Heart left ventricle (tissue), 16 donors: Measurements from ENCODE around the gene CERS1. TPM values are rescaled to one million over a fixed set of nuclear protein-coding genes. Genes with fewer than 3 reads are reported as not detected.

Source experiments
- ATAC-seq, 4 donors: fragments of 200-7000 bp; cut with Tn5 transposase; one replicate each; pipeline ENCODE4 v1.9.1; 2020 to 2022; ENCODE audit warnings: moderate library complexity in 4 of 4, mild to moderate bottlenecking in 3 of 4, moderate number of reproducible peaks in 1 of 4
- DNase-seq, 5 donors: peaks; one replicate each; pipeline ENCODE4 v3.0.0-alpha.2; 2020
- H3K27ac ChIP-seq, 12 donors: fragments of 200-600 bp; sonication (generic) in 4 of 12; one replicate each; pipeline versions ENCODE4 v1.5.0 to v1.8.0; 2016 to 2022; ENCODE audit warnings: mild to moderate bottlenecking in 2 of 12
- H3K27me3 ChIP-seq, 9 donors: fragments of 200-600 bp; sonication (generic) in 2 of 9; one replicate each; pipeline versions ENCODE4 v1.5.1 to v1.8.0; 2016 to 2022; ENCODE audit warnings: mild to moderate bottlenecking in 3 of 9
- H3K36me3 ChIP-seq, 9 donors: fragments of 200-600 bp; sonication (generic) in 2 of 9; one replicate each; pipeline versions ENCODE4 v1.5.0 to v1.8.0; 2018 to 2022; ENCODE audit warnings: mild to moderate bottlenecking in 2 of 9
- H3K4me1 ChIP-seq, 12 donors: fragments of 200-600 bp; sonication (generic) in 4 of 12; one replicate each; pipeline versions ENCODE4 v1.5.0 to v1.8.0; 2016 to 2022; ENCODE audit warnings: mild to moderate bottlenecking in 3 of 12
- H3K4me3 ChIP-seq, 12 donors: fragments of 200-600 bp; sonication (generic) in 4 of 12; one replicate each; pipeline versions ENCODE4 v1.5.0 to v1.8.0; 2017 to 2022; ENCODE audit warnings: mild to moderate bottlenecking in 9 of 12, moderate library complexity in 4 of 12
- H3K9me3 ChIP-seq, 12 donors: fragments of 200-600 bp; sonication (generic) in 4 of 12; one replicate each; pipeline versions ENCODE4 v1.5.0 to v1.8.0; 2016 to 2022; ENCODE audit warnings: mild to moderate bottlenecking in 1 of 12
- POLR2A ChIP-seq, 2 donors: fragments of 450-650 bp; IDR thresholded peaks; one replicate each; pipeline ENCODE4 v1.6.1; 2017; ENCODE audit warnings: antibody characterized with exemption in 2 of 2, mild to moderate bottlenecking in 2 of 2, moderate library complexity in 2 of 2
- WGBS, 4 donors: extraction: QIAGEN DNeasy Blood & Tissue Kit in 2 of 4; methylation state at CpG; one replicate each; pipeline versions ENCODE4 v1.1.5 to v1.1.7; 2013 to 2018; 5-methylcytosine and 5-hydroxymethylcytosine counted together
- intact Hi-C, 10 donors: fragments of 100-400 bp; cut with DNase I; formaldehyde crosslinking; loops; one replicate each; pipeline versions ENCODE4 v1.11.1 to v1.14.2; 2022
- polyA plus RNA-seq, 2 donors: library from polyadenylated mRNA; stranded (reverse); fragments of 200-250 nt; gene quantifications; one replicate each; pipeline ENCODE4 v1.2.3, GENCODE V29; 2013
- total RNA-seq, 9 donors: library from RNA; depleted of rRNA in 2 of 9; stranded (reverse); fragments of >200 nt in 2 of 9; fragmentation: NEBNext Ultra II Directional in 3 of 9; extraction: Animal tissue kit (Norgen Biotek cat#: 25700) in 3 of 9; gene quantifications; one replicate each; pipeline versions ENCODE4 v1.1.0 to v1.2.4, GENCODE V29; 2016 to 2023
- TF ChIP-seq, protein P1 (sequence below), 12 donors: fragments of 200-600 bp; sonication (generic) in 4 of 12; IDR thresholded peaks; one replicate each; pipeline versions ENCODE4 v1.5.0 to v1.8.0; 2018 to 2022; ENCODE audit warnings: antibody characterized with exemption in 12 of 12, mild to moderate bottlenecking in 5 of 12
- donor health status: ischemic (EF 13 %, LVEDD 7.1; RV severe dilation, severe dysfunction).
- donor health status: healthy with polysubstance abuse.
- donor health status: DM: no; HTN: yes; CAD: no.
- donor health status: DM: no; HTN: no; CAD: no.
- donor health status: ischemic (EF 25% LVEDD 6.9; RV normal size, moderate dysfunction).
- donor health status: ischemic (EF 25% LVEDD 5.7; RV mildly dilated, moderate dysfunction).
- donor health status: healthy.
- donor health status: DM: yes; HTN: yes; CAD: no.
- donor health status: ischemic (EF 35%, LVEDD 5.7; RV mildly dilated, moderate dysfunction).
- donor health status: nonischemic (EF 11% LVEDD 7.7; RV severe dilation, severe dysfunction).
- donor health status: DM: yes; HTN: yes; CAD: no.
- donor health status: PGD.
- donor health status: ischemic (EF 29% LVEDD 5.4; RV normal size, mild dysfunction).
- donor health status: nonischemic (EF 23%, LVEDD 6.1; RV moderate dilation, normal function).

The CERS1 gene
- total and polyA plus RNA-seq, 11 donors = 0.21 to 2.1 (median 0.52) TPM

DNA sequence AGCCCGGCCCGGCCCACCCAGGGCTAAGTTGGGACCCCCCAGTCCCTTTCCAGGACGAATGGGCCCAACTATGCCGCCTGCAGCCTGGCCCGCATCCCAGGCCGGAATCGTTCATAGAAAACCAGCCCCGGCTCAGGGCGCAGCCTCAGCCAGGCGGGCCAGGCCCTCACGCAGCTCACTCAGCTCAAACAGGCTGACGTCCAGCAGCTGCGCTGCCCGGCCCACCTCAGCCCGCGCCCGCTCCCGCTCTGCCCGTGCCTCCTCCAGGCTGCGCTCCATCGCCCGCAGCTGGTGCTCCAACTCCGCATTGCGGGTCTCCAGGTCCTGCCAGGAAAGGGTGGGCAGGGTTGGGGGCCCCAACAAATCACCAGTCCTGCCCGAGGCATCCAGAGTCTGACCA, 33.4 kb upstream of the CERS1 start:
- Histone ChIP-seq H3K27ac (no peak overlapping the region), H3K9me3 (no peaks in the 10 kb centered on the region), H3K27me3 (no peaks in the 10 kb centered on the region), H3K4me3 (no peak overlapping the region), H3K36me3 (peaks cover 0 to 83% (median 71%) of the 10 kb centered on the region in 9 donors), H3K4me1 (peaks cover 0 to 6% (median 0%) of the 10 kb centered on the region in 12 donors)
- intact Hi-C loops = no loop called here
- DNase-seq (no peak), ATAC-seq (no peak)
- 93 to 98% (median 94%) methylated on average over 7 to 25 of the region's 25 CpGs for WGBS, 4 donors
- no peak for TF ChIP-seq POLR2A (IDR thresholded peaks at IDR 0.05)
- TF ChIP-seq, protein P1, sequence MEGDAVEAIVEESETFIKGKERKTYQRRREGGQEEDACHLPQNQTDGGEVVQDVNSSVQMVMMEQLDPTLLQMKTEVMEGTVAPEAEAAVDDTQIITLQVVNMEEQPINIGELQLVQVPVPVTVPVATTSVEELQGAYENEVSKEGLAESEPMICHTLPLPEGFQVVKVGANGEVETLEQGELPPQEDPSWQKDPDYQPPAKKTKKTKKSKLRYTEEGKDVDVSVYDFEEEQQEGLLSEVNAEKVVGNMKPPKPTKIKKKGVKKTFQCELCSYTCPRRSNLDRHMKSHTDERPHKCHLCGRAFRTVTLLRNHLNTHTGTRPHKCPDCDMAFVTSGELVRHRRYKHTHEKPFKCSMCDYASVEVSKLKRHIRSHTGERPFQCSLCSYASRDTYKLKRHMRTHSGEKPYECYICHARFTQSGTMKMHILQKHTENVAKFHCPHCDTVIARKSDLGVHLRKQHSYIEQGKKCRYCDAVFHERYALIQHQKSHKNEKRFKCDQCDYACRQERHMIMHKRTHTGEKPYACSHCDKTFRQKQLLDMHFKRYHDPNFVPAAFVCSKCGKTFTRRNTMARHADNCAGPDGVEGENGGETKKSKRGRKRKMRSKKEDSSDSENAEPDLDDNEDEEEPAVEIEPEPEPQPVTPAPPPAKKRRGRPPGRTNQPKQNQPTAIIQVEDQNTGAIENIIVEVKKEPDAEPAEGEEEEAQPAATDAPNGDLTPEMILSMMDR (IDR thresholded peaks at IDR 0.05) = no peak

DNA sequence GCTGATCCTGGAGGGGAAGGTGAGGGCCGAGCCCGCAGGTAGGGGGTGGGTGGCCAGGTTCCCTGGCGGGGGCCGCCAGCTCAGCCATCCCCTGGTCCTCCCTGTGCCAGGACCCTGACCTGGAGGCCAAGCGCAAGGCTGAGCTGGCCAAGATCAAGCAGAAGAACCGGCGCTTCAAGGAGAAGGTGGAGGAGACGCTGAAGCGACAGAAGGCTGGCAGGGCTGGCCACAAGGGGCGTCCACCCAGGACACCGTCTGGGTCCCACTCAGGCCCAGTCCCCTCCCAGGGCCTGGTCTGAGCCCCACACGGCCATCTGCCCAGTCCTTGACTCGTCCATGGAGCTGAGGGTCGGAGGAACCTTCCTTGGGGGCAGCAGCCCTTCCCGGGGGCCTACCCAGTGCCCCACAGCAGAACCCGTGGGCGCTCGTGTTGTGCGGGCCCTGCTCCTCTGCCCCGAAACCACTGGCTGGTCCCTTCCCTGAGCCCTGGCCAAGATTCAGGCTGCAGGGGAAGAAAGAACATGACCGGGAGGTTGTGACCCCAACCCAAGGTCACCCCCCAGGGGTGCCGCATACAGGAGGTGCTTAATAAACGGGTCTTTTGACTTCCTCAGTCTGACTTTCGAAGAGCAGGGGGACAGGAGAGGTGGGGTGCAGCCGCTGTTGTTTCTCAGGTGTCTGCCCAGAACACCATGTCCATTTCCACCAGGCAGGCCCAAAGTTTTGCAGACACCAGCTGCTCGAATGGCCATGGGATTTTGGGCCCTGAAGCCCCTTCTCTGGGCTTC, 32.3 kb upstream of the CERS1 start:
- intact Hi-C loops = no loop called here
- no peak for DNase-seq
- no peak for ATAC-seq
- H3K4me1 ChIP-seq = peaks cover 0 to 6% (median 0%) of the 10 kb centered on the region in 12 donors
- H3K9me3 ChIP-seq = no peaks in the 10 kb centered on the region
- peaks cover 0 to 86% (median 73%) of the 10 kb centered on the region in 9 donors for H3K36me3 ChIP-seq
- no peak overlapping the region for H3K27ac ChIP-seq
- no peak overlapping the region for H3K4me3 ChIP-seq
- no peaks in the 10 kb centered on the region for H3K27me3 ChIP-seq
- WGBS, 4 donors = 90 to 91% (median 91%) methylated on average over 16 to 26 of the region's 26 CpGs
- TF ChIP-seq POLR2A (IDR thresholded peaks at IDR 0.05) = no peak
- TF ChIP-seq, protein P1 (IDR thresholded peaks at IDR 0.05) = no peak

DNA sequence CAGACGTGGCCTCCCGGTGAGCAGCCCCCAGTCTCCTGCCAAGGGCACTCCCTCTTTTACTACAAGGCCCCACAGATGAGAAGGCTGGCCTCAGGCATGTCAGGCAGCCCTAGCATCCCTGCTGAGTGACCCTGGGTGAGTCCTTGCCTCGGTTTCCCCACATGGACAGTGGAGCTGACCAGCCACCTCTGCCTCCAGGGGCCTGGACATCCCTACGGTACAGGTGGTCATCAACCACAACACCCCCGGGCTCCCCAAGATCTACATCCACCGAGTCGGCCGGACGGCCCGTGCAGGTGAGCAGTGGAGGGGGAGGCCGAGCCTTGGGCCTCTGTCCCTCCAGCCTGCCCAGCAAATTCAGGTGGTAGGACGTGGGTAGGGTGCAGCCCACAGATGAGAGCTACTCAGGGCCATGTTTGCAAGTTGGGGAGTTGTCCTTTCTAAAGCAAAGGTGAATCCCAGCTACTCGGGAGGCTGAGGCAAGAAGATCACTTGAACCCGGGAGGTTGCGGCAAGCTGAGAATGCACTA, 28.8 kb upstream of the CERS1 start:
- no peak for ATAC-seq
- H3K27ac ChIP-seq = no peak overlapping the region
- TF ChIP-seq POLR2A (IDR thresholded peaks at IDR 0.05) = no peak
- peaks cover 6 to 19% (median 10%) of the 10 kb centered on the region in 12 donors for H3K4me1 ChIP-seq
- no peaks in the 10 kb centered on the region for H3K27me3 ChIP-seq
- 91 to 96% (median 95%) methylated on average over 14 to 15 of the region's 15 CpGs for WGBS, 4 donors
- no peak overlapping the region for H3K4me3 ChIP-seq
- H3K36me3 ChIP-seq = peaks cover 0 to 85% (median 81%) of the 10 kb centered on the region in 9 donors
- intact Hi-C loops = no loop called here
- no peaks in the 10 kb centered on the region for H3K9me3 ChIP-seq
- DNase-seq = no peak

DNA sequence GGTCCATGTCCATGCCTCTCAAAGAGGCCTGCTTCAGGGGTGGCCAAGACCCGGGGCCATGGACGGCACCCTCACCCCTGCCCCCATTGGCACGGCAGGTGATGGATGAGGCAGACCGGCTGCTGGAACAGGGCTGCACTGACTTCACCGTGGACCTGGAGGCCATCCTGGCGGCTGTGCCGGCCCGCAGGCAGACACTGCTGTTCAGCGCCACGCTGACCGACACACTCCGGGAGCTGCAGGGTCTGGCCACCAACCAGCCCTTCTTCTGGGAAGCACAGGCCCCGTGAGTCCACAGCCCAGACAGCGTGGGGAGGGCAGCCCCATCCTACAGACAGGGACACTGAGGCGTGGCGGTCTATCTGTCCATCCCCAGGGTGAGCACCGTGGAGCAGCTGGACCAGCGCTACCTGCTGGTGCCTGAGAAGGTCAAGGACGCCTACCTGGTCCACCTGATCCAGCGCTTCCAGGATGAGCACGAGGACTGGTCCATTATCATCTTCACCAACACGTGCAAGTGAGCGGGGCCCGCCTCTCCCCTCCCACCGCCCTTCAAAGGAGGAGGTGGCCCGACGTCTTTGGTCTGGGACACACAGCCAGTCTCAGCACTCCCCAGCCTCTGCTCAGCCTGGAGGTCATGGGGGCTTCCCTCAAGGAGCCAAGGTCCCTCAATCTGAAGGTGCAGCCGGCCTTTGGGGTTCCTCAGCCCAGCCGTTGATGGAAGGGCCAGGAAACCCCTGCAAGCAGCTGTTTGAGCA, 26.4 kb upstream of the CERS1 start:
- peaks cover 0 to 65% (median 59%) of the 10 kb centered on the region in 9 donors for H3K36me3 ChIP-seq
- no peak for ATAC-seq

More for the DNA sequence above, 26.4 kb upstream of the CERS1 start:
- Histone ChIP-seq H3K9me3 (no peaks in the 10 kb centered on the region), H3K4me3 (no peak overlapping the region), H3K27ac (no peak overlapping the region), H3K4me1 (peaks cover 6 to 32% (median 21%) of the 10 kb centered on the region in 12 donors), H3K27me3 (no peaks in the 10 kb centered on the region)
- no peak for DNase-seq
- 83 to 93% (median 87%) methylated on average over 6 to 29 of the region's 29 CpGs for WGBS, 4 donors
- TF ChIP-seq, protein P1 (IDR thresholded peaks at IDR 0.05) = no peak
- TF ChIP-seq POLR2A (IDR thresholded peaks at IDR 0.05) = no peak
- intact Hi-C loops = no loop called here
